Activated B cell treated with CpG ODN at 0.5 μM for 24 hours (primary cell): Measurements from ENCODE around the gene ABCC9. TPM values are rescaled to one million over a fixed set of nuclear protein-coding genes. Genes with fewer than 3 reads are reported as not detected.

Experiments
- ATAC-seq: fragments of 200-7000 bp; cut with Tn5 transposase; one replicate; pipeline ENCODE4 v1.10.0; 2021; ENCODE audit warnings: low read depth, mild to moderate bottlenecking, moderate library complexity
- CTCF ChIA-PET: fragments of 350-600 bp; sonication (Branson Sonifier 250); formaldehyde crosslinking; loops from one replicate; lab custom pipeline; 2021; ENCODE audit warnings: antibody characterized with exemption; lab: Charles Lee
- POLR2A ChIA-PET: fragments of 350-600 bp; sonication (Branson Sonifier 250); formaldehyde crosslinking; loops from one replicate; lab custom pipeline; 2021; ENCODE audit warnings: antibody characterized with exemption; lab: Charles Lee
- DNase-seq: peaks from one replicate; pipeline ENCODE4 v3.0.0; 2022
- H3K27ac Mint-ChIP-seq: one replicate; pipeline ENCODE4 v1.8.0; 2020; ENCODE audit warnings: mixed read lengths
- H3K27me3 Mint-ChIP-seq: one replicate; pipeline ENCODE4 v1.8.0; 2021; ENCODE audit warnings: mixed read lengths
- H3K36me3 Mint-ChIP-seq: one replicate; pipeline ENCODE4 v1.8.0; 2021; ENCODE audit warnings: low read depth, mixed read lengths
- H3K4me1 Mint-ChIP-seq: one replicate; pipeline ENCODE4 v1.8.0; 2021; ENCODE audit warnings: mixed read lengths
- H3K4me3 Mint-ChIP-seq: one replicate; pipeline ENCODE4 v1.8.0; 2020; ENCODE audit warnings: mild to moderate bottlenecking, mixed read lengths
- H3K9me3 Mint-ChIP-seq: one replicate; pipeline ENCODE4 v1.8.0; 2020; ENCODE audit warnings: mixed read lengths
- intact Hi-C: fragments of 100-400 bp; cut with micrococcal nuclease; formaldehyde crosslinking; loops from one replicate; pipeline ENCODE4 v1.15.1; 2024
- total RNA-seq: library from RNA; stranded (reverse); gene quantifications from 2 replicates; pipeline ENCODE4 v1.2.3, GENCODE V29; 2022
- TF ChIP-seq, protein P1 (sequence below): fragments of 200-600 bp; IDR thresholded peaks from one replicate; pipeline ENCODE4 v1.8.0; 2022; ENCODE audit warnings: antibody characterized with exemption, mild to moderate bottlenecking

ABCC9 gene
- total RNA-seq, 1 donor from 2014 or later = not detected

DNA sequence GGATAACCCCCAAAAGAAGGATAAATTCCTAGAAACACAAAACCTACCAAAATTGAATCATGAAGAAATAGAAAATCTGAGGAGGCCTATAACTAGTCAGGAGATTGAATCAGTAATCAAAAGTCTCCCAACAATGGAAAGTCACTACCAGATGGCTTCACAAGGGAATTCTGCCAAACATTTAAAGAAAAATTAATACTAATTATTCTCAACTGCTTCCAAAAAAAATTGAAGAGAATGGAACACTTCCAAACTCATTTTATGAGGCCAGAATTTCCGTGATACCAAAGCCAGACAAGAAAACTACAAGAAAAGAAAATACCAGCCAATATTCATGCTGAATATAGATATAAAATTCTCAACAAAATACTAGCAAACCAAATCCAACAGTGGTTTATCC, 7.8 kb upstream of the ABCC9 start:
- intact Hi-C loops = no loop called here

DNA sequence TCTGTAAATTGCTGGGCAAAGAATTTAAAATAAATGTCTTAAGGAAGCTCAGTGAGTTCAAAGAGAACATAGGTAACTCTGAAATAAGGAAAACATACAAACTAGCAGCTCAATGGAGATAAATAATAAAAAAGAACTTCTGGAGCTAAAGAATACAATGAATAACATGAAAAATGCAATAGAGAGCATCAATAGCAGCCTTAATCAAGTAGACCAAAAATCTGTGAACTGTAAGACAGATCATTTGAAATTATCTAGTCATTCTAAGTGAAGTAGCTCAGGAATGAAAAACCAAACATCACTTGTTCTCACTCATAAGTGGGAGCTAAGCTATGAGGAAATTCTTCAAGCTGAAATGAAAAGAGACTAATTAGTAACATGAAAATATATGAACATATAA, 5.8 kb upstream of the ABCC9 start:
- POLR2A ChIA-PET = no interaction called here
- ATAC-seq (no peak), DNase-seq (no peak)
- TF ChIP-seq, protein P1, sequence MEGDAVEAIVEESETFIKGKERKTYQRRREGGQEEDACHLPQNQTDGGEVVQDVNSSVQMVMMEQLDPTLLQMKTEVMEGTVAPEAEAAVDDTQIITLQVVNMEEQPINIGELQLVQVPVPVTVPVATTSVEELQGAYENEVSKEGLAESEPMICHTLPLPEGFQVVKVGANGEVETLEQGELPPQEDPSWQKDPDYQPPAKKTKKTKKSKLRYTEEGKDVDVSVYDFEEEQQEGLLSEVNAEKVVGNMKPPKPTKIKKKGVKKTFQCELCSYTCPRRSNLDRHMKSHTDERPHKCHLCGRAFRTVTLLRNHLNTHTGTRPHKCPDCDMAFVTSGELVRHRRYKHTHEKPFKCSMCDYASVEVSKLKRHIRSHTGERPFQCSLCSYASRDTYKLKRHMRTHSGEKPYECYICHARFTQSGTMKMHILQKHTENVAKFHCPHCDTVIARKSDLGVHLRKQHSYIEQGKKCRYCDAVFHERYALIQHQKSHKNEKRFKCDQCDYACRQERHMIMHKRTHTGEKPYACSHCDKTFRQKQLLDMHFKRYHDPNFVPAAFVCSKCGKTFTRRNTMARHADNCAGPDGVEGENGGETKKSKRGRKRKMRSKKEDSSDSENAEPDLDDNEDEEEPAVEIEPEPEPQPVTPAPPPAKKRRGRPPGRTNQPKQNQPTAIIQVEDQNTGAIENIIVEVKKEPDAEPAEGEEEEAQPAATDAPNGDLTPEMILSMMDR = no peak
- CTCF ChIA-PET = no interaction called here
- no peak overlapping the region for H3K27ac Mint-ChIP-seq
- H3K27me3 Mint-ChIP-seq = peaks cover 11% of the 10 kb centered on the region
- peaks cover 24% of the 10 kb centered on the region for H3K9me3 Mint-ChIP-seq
- intact Hi-C loops = no loop called here
- no peak overlapping the region for H3K4me3 Mint-ChIP-seq
- H3K36me3 Mint-ChIP-seq = no peaks in the 10 kb centered on the region
- H3K4me1 Mint-ChIP-seq = no peaks in the 10 kb centered on the region

More for the DNA sequence above, 7.8 kb upstream of the ABCC9 start:
- H3K4me3 Mint-ChIP-seq = no peak overlapping the region
- TF ChIP-seq, protein P1 = no peak
- ChIA-PET POLR2A (no interaction called here), CTCF (no interaction called here)
- peaks cover 5% of the 10 kb centered on the region for H3K27me3 Mint-ChIP-seq
- ATAC-seq (no peak), DNase-seq (no peak)
- H3K4me1 Mint-ChIP-seq = no peaks in the 10 kb centered on the region
- no peaks in the 10 kb centered on the region for H3K36me3 Mint-ChIP-seq
- H3K9me3 Mint-ChIP-seq = peaks cover 26% of the 10 kb centered on the region
- no peak overlapping the region for H3K27ac Mint-ChIP-seq

DNA sequence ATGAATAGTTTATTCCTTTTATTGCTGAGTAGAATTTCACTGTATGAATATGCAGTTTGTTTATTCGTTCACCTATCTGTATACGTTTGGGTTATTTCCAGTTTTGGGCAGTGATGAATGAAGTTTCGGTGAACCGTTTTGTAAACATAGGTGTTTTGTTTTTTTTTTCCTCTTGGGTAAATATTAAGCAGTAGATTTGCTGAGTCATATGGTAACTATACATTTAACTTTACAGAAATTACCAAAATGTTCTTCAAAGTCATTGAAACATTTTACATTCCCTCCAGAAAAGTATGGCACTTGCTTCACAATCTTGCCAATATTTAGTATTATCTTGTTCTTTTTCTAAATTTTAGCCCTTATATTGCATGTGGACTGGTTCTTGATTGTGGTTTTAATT, 3.8 kb upstream of the ABCC9 start:
- H3K27me3 Mint-ChIP-seq = peaks cover 27% of the 10 kb centered on the region
- H3K9me3 Mint-ChIP-seq = peaks cover 21% of the 10 kb centered on the region
- no peak for ATAC-seq
- ChIA-PET CTCF (no interaction called here), POLR2A (no interaction called here)
- no peak overlapping the region for H3K27ac Mint-ChIP-seq
- DNase-seq = no peak
- intact Hi-C loops = no loop called here
- no peaks in the 10 kb centered on the region for H3K36me3 Mint-ChIP-seq
- TF ChIP-seq, protein P1 = no peak
- H3K4me3 Mint-ChIP-seq = no peak overlapping the region
- peaks cover 9% of the 10 kb centered on the region for H3K4me1 Mint-ChIP-seq

DNA sequence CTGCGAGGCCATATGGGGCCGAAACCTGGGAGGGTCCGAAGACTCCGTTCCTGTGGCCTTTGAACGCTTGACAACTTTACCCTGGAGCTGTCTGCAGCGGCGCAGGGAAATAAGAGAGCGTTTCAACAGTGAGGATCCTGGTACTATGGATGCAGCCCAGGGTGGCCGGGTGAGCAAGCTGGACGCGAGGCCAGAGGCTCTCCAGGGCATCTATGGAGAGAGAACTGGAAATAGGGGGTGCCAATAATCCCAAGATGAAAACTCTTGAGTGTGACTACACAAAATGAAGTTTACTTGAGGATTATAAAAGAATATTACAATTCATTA, 1.1 kb upstream of the ABCC9 start:
- no peak for DNase-seq
- POLR2A ChIA-PET = no interaction called here
- peaks cover 9% of the 10 kb centered on the region for H3K4me1 Mint-ChIP-seq
- TF ChIP-seq, protein P1 = no peak
- H3K27ac Mint-ChIP-seq = no peak overlapping the region
- H3K4me3 Mint-ChIP-seq = no peak overlapping the region
- H3K36me3 Mint-ChIP-seq = no peaks in the 10 kb centered on the region
- no peak for ATAC-seq
- CTCF ChIA-PET = no interaction called here
- peaks cover 39% of the 10 kb centered on the region for H3K27me3 Mint-ChIP-seq
- H3K9me3 Mint-ChIP-seq = peaks cover 10% of the 10 kb centered on the region
- intact Hi-C loops = no loop called here

DNA sequence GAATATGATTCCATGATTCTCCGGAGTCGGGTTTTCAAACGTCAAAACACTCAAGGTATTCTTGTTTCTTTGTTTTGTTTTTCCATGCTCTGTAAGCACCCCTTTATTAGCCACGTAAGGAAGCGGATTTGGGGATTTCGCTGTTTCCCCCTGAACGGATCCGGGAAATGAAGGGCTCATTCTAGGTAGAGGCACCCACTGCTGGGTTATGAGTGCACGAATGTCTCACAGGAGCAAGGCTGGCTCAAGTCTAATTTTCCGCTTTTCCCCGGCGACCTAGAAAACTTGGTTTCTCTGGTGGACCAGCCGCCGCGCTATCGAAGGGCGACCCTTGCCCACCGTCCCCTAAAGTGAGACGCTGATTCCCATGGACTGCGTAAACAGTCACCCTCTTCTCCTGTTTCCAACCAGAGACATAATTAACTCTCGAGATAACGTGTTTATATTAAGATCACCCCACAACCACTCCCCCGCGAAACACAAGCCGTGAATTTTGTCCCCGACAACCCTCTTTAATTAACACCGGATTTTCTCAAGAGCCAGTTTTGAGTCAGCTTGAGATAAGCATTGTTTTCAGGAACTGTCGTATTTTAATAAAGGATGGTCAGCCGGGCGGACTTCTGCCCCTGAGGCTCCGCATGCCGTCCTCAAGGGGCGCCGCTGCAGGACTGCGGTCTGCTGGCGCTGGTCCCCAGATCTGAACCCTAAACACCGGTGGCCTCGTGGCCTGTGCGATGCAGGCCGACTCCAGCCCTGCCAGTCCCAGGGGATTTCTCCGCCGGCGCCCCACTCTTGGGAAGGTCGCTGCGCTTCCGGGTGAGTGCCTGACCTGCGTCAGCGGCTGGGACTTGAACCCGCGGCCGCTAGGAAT, 515 bp upstream of the ABCC9 start:
- no peak for ATAC-seq
- Mint-ChIP-seq H3K36me3 (no peaks in the 10 kb centered on the region), H3K4me1 (peaks cover 9% of the 10 kb centered on the region), H3K27ac (no peak overlapping the region), H3K27me3 (peaks cover 44% of the 10 kb centered on the region), H3K4me3 (no peak overlapping the region), H3K9me3 (peaks cover 7% of the 10 kb centered on the region)
- no peak for DNase-seq
- intact Hi-C loops = no loop called here
- CTCF ChIA-PET = no interaction called here
- POLR2A ChIA-PET = no interaction called here
- TF ChIP-seq, protein P1 = no peak
